Sciatic nerve (tissue), 2 donors: ENCODE measurements around the gene PRELID3B. TPM values are rescaled to one million over a fixed set of nuclear protein-coding genes. Genes with fewer than 3 reads are reported as not detected.

Source experiments
- ATAC-seq: fragments of 200-7000 bp; cut with Tn5 transposase; one replicate; pipeline ENCODE4 v1.9.1; 2020; ENCODE audit warnings: mild to moderate bottlenecking, moderate library complexity
- DNase-seq: peaks from one replicate; pipeline ENCODE4 v3.0.0-alpha.2; 2020; ENCODE audit warnings: low spot score
- intact Hi-C: fragments of 100-400 bp; cut with DNase I; formaldehyde crosslinking; loops from one replicate; pipeline ENCODE4 v1.14.2; 2022
- total RNA-seq: library from RNA; stranded (reverse); fragmentation: NEBNext Ultra II Directional; extraction: Animal tissue kit (Norgen Biotek cat#: 25700); gene quantifications from one replicate; pipeline ENCODE4 v1.2.1, GENCODE V29; 2021
- donor health status: DM: no; HTN: no; CAD: no.
- donor health status: DM: no; HTN: no; CAD: no.

The PRELID3B gene
- total RNA-seq, 1 donor from 2014 or later, result 30.5 TPM

- no peak for ATAC-seq
- intact Hi-C loops, result no loop called here
- peak; percentile 37 for DNase-seq
Observed at GRCh38 chr20:59002874-59003399, 39.6 kb downstream of the PRELID3B start.

GRCh38 chr20:59002388-59002787 is 40.2 kb downstream of the PRELID3B start:
- intact Hi-C loops, result no loop called here
- ATAC-seq, result no peak
- no peak for DNase-seq

GRCh38 chr20:59001449-59002171 is 41.0 kb downstream of the PRELID3B start:
- DNase-seq (peak; percentile 48), ATAC-seq (no peak)
- intact Hi-C loops, result no loop called here

- ATAC-seq, result no peak
Observed at GRCh38 chr20:59001068-59001448, 41.5 kb downstream of the PRELID3B start.

GRCh38 chr20:59000326-59000725 is 42.3 kb downstream of the PRELID3B start:
- DNase-seq, result no peak
- no peak for ATAC-seq
- intact Hi-C loops, result no loop called here

More at GRCh38 chr20:59001068-59001448, 41.5 kb downstream of the PRELID3B start:
- intact Hi-C loops, result no loop called here
- DNase-seq, result peak; percentile 48

GRCh38 chr20:58998656-58999055 is 43.9 kb downstream of the PRELID3B start:
- DNase-seq (peak; percentile 36), ATAC-seq (no peak)
- intact Hi-C loops, result no loop called here

GRCh38 chr20:58997141-58997770 is 45.3 kb downstream of the PRELID3B start:
- no peak for ATAC-seq
- intact Hi-C loops, result no loop called here
- no peak for DNase-seq

- ATAC-seq (no peak), DNase-seq (no peak)
- intact Hi-C loops, result no loop called here
Observed at GRCh38 chr20:58996226-58996611, 46.4 kb downstream of the PRELID3B start.

- intact Hi-C loops, result no loop called here
- peak; percentile 23 for DNase-seq
- ATAC-seq, result no peak
Observed at GRCh38 chr20:58995461-58996225, 46.9 kb downstream of the PRELID3B start.

GRCh38 chr20:58994390-58995159 is 48.0 kb downstream of the PRELID3B start:
- ATAC-seq (no peak), DNase-seq (peak; percentile 37)
- intact Hi-C loops, result no loop called here

- intact Hi-C loops, result no loop called here
- DNase-seq (peak; percentile 30), ATAC-seq (no peak)
Observed at GRCh38 chr20:58993332-58994248, 49.0 kb downstream of the PRELID3B start.

GRCh38 chr20:58992911-58993310 is 49.7 kb downstream of the PRELID3B start:
- no peak for ATAC-seq
- intact Hi-C loops, result no loop called here
- DNase-seq, result no peak

GRCh38 chr20:58991715-58992114 is 50.9 kb downstream of the PRELID3B start:
- intact Hi-C loops, result no loop called here
- no peak for ATAC-seq
- no peak for DNase-seq

- ATAC-seq (no peak), DNase-seq (no peak)
- intact Hi-C loops, result no loop called here
Observed at GRCh38 chr20:58990651-58991445, 51.7 kb downstream of the PRELID3B start.

- intact Hi-C loops, result no loop called here
- DNase-seq (no peak), ATAC-seq (no peak)
Observed at GRCh38 chr20:58989196-58989595, 53.4 kb downstream of the PRELID3B start.

- ATAC-seq (no peak), DNase-seq (no peak)
- intact Hi-C loops, result no loop called here
Observed at GRCh38 chr20:58988565-58988882, 54.1 kb downstream of the PRELID3B start.

GRCh38 chr20:58987790-58988564 is 54.6 kb downstream of the PRELID3B start:
- intact Hi-C loops, result no loop called here
- no peak for DNase-seq
- no peak for ATAC-seq
